ENCODE results near the gene ZNF584.

DNA sequence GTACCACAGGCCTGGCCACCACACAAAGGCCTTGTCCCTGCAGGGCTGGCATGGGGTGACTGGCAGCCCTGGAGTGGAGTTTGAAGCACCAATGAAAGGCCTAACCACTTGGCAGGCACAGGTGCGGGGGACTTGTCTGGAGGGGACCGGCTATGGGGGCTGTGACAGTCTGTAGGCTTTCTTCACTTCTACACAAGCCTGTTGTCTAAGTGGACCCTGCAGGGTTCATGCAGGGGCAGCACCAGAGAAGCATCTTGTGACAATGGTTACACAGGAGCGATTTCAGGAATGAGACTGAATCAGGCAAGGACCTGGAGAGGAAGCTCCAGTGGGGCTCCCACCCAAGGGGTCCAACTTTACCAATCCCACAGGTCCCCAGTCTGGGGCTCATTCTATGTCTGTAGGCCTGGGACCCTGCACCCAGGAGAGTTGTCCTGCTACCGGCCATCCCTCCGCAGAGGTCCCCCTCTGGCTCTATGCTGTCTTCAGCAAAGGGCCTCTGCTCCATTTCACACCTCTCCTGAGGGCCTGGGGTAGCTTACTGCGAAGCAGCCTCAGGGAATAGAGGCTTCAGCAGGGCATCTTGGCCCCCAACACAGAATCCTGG, 25.3 kb upstream of the ZNF584 start:
- TF ChIP-seq, protein P1, sequence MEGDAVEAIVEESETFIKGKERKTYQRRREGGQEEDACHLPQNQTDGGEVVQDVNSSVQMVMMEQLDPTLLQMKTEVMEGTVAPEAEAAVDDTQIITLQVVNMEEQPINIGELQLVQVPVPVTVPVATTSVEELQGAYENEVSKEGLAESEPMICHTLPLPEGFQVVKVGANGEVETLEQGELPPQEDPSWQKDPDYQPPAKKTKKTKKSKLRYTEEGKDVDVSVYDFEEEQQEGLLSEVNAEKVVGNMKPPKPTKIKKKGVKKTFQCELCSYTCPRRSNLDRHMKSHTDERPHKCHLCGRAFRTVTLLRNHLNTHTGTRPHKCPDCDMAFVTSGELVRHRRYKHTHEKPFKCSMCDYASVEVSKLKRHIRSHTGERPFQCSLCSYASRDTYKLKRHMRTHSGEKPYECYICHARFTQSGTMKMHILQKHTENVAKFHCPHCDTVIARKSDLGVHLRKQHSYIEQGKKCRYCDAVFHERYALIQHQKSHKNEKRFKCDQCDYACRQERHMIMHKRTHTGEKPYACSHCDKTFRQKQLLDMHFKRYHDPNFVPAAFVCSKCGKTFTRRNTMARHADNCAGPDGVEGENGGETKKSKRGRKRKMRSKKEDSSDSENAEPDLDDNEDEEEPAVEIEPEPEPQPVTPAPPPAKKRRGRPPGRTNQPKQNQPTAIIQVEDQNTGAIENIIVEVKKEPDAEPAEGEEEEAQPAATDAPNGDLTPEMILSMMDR (conservative IDR thresholded peaks at IDR 0.05; ENCODE audit: low read length): no peak
- TF ChIP-seq EZH2phosphoT487 (IDR thresholded peaks at IDR 0.05; ENCODE audit: borderline replicate concordance, low read depth, low read length): no peak

All from OCI-LY7 (cell line).